ENCODE measurements around the gene FER1L5. TPM values are rescaled to one million over a fixed set of nuclear protein-coding genes. Genes with fewer than 3 reads are reported as not detected.

Gene FER1L5
- total RNA-seq, 1 experiment from 2014 or later: 1.2 TPM

- Histone ChIP-seq H3K4me3 (ENCODE audit: low read depth, low read length, poor library complexity, severe bottlenecking) (no peak overlapping the region), H3K27me3 (replicated peaks; ENCODE audit: insufficient read depth, low read depth, low read length, poor library complexity) (no peaks in the 10 kb centered on the region), H3K36me3 (ENCODE audit: insufficient read depth, low read length, poor library complexity, severe bottlenecking) (peaks cover 34% of the 10 kb centered on the region), H3K27ac (ENCODE audit: low read depth, low read length, poor library complexity, severe bottlenecking) (no peak overlapping the region), H3K4me1 (ENCODE audit: insufficient read depth, low read length, poor library complexity, severe bottlenecking) (peaks cover 4% of the 10 kb centered on the region), H3K9me3 (ENCODE audit: low read depth, low read length, poor library complexity, severe bottlenecking) (no peaks in the 10 kb centered on the region)
- TF ChIP-seq EZH2 (IDR thresholded peaks at IDR 0.05; ENCODE audit: borderline replicate concordance, low read depth, low read length, poor library complexity, severe bottlenecking) (no peak), CTCF (conservative IDR thresholded peaks at IDR 0.05; ENCODE audit: low read depth, low read length) (no peak)
- ChIA-PET POLR2A (ENCODE audit: low non-redundant PET) (no interaction called here), CTCF (no interaction called here)
- BruUV-seq (replicated peaks): TSS peak; percentile 7
- intact Hi-C loops (cut with micrococcal nuclease; ENCODE audit: unreplicated experiment): no loop called here
- no peak for DNase-seq (ENCODE audit: low spot score)
Observed at GRCh38 chr2:96737831-96738230, 95.3 kb downstream of the FER1L5 start.

- Histone ChIP-seq H3K4me3 (ENCODE audit: low read depth, low read length, poor library complexity, severe bottlenecking) (peak overlapping the region; percentile 91), H3K36me3 (ENCODE audit: insufficient read depth, low read length, poor library complexity, severe bottlenecking) (peaks cover 21% of the 10 kb centered on the region), H3K4me1 (ENCODE audit: insufficient read depth, low read length, poor library complexity, severe bottlenecking) (peaks cover 4% of the 10 kb centered on the region), H3K9me3 (ENCODE audit: low read depth, low read length, poor library complexity, severe bottlenecking) (no peaks in the 10 kb centered on the region), H3K27ac (ENCODE audit: low read depth, low read length, poor library complexity, severe bottlenecking) (peak overlapping the region; percentile 78), H3K27me3 (replicated peaks; ENCODE audit: insufficient read depth, low read depth, low read length, poor library complexity) (no peaks in the 10 kb centered on the region)
- BruUV-seq (replicated peaks): TSS peak; percentile 60
- no peak for DNase-seq (ENCODE audit: low spot score)
- ChIA-PET CTCF (no interaction called here), POLR2A (ENCODE audit: low non-redundant PET) (no interaction called here)
- TF ChIP-seq EZH2 (IDR thresholded peaks at IDR 0.05; ENCODE audit: borderline replicate concordance, low read depth, low read length, poor library complexity, severe bottlenecking) (no peak), CTCF (conservative IDR thresholded peaks at IDR 0.05; ENCODE audit: low read depth, low read length) (no peak)
- intact Hi-C loops (cut with micrococcal nuclease; ENCODE audit: unreplicated experiment): no loop called here
Observed at GRCh38 chr2:96739076-96739632, 96.6 kb downstream of the FER1L5 start.

- H3K4me3 ChIP-seq (ENCODE audit: low read depth, low read length, poor library complexity, severe bottlenecking): peak within 1 kb of the TSS; percentile 91
- BruUV-seq (replicated peaks): no TSS peak
- peaks cover 4% of the 10 kb centered on the region for H3K4me1 ChIP-seq (ENCODE audit: insufficient read depth, low read length, poor library complexity, severe bottlenecking)
- intact Hi-C loops (cut with micrococcal nuclease; ENCODE audit: unreplicated experiment): loop anchor here (2.0 kb wide), 1 partner anchor 21 kb away; the partner anchor contains the start of gene CNNM4
- no peaks in the 10 kb centered on the region for H3K27me3 ChIP-seq (replicated peaks; ENCODE audit: insufficient read depth, low read depth, low read length, poor library complexity)
- TF ChIP-seq CTCF (conservative IDR thresholded peaks at IDR 0.05; ENCODE audit: low read depth, low read length) (no peak), EZH2 (IDR thresholded peaks at IDR 0.05; ENCODE audit: borderline replicate concordance, low read depth, low read length, poor library complexity, severe bottlenecking) (no peak)
- peak; percentile 99 for DNase-seq (ENCODE audit: low spot score)
- H3K27ac ChIP-seq (ENCODE audit: low read depth, low read length, poor library complexity, severe bottlenecking): peak within 1 kb of the TSS; percentile 78
- ChIA-PET POLR2A (ENCODE audit: low non-redundant PET) (no interaction called here), CTCF (interaction anchor here (0.6 kb wide), 1 partner anchor 20 kb away, joined by 23 read pairs; no protein-coding TSS in a partner anchor)
- H3K36me3 ChIP-seq (ENCODE audit: insufficient read depth, low read length, poor library complexity, severe bottlenecking): peaks cover 14% of the 10 kb centered on the region
- no peaks in the 10 kb centered on the region for H3K9me3 ChIP-seq (ENCODE audit: low read depth, low read length, poor library complexity, severe bottlenecking)
Observed at GRCh38 chr2:96739633-96740428, 97.3 kb downstream of the FER1L5 start, which contains the start of gene LMAN2L. Gene LMAN2L, minus strand, starts transcription at chr2:96740064. Its CDS starts 24 bp downstream, at chr2:96740040.
